Activated CD4-positive, alpha-beta T cell treated with anti-CD3 and anti-CD28 coated beads for 24 hours (primary cell): ENCODE results near the gene NPC1L1.
"Not testable (repeated sequence)": the region's sequence is repeated elsewhere in the genome, so short reads cannot be mapped to it uniquely, and the experiment has no call there.

Source experiments
- DNase-seq, 2 donors: peaks; one replicate each; pipeline ENCODE4 v3.0.0-alpha.2; 2020; ENCODE audit warnings: low read depth in 2 of 2

The NPC1L1 gene

DNA sequence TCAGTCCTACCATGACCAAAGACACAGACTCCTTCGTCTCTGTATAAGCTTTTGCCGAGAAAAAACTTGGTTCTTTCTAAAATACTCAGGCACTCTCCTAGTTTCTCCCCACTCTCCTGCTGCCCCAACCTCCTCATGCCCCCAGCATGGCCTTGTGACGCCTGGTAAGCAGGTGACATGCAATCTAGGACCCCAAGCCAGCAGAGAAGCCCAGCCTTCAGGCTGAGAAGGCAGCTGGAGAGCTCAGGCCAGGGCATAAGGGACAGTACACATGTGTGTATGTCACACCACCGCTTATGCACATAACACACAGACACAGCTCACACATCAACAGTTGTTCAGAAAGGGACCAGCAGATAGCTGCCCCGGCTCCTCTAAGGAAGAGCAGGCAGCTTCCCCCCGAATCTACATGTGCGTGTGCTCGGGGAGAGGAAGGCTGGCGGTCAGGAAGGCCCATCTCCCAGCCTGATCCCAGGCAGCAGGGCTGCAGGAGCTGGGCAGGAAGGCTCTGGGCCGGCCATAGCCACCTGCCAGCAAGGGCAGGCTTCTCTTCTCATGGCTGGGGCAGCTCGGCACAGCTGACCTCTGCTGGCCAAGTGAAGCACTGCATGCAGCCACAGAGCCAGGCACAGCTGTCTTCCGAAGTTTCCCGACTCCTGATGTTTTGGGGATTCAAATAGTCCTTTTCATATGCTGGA lies 24.1 kb upstream of the NPC1L1 start:
- peak in 1 of 2 donors; percentile 46 for DNase-seq

DNA sequence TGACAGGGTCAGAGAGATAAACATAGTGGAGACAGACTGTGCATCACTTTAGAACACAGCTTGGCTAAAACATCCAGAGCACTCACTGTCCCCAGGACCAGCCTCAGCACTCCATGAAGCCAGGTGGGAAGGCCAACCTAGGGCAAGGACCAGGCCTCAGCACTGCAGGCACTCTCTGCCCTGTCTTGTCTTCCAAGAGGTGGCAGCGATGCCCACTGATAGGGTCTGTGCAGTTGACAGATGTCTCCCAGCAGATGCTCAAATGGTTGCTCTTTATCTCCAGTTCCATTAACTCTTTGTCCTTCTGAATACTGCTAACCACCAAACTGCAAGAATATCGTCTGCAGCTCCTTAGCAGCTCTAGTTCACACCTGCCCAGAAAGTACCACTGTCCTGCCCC lies 23.5 kb upstream of the NPC1L1 start:
- no peak for DNase-seq

DNA sequence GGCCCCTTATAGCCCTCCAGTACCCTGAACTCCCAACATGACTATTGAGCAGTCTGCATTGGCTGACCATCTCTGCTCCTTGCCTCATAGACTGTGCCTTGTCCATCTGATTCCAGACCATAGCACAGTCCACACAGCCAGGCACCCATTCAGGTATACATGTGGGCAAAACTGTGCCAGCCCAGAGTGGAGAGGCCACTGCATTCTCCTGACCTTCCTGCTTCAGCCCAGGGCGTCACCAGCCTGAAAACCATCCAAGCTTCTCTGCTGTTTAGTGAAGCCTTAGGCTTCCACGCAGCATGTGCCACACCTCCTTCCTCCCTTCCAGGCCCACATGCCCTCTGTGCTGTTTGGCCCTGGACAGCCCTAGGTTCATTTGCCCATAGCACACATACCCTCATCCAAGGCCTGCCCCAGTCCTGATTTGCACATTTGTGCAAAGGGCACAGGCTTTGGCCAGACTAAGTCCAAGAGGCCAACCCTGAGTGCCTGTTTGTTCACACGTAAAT lies 22.1 kb upstream of the NPC1L1 start:
- no peak for DNase-seq

DNA sequence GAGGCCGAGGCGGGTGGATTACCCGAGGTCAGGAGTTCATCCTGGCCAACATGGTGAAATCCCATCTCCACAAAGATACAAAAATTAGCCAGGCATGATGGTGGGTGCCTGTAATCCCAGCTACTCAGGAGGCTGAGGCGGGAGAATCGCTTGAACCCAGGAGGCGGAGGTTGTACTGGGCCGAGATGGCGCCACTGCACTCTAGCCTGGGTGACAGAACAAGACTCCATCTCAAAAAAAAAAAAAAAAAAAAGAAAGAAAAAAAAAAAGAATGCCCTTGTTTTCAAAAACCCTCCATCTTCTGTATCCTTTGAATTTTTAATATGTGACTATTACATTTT lies 21.5 kb upstream of the NPC1L1 start:
- not testable (repeated sequence) for DNase-seq

DNA sequence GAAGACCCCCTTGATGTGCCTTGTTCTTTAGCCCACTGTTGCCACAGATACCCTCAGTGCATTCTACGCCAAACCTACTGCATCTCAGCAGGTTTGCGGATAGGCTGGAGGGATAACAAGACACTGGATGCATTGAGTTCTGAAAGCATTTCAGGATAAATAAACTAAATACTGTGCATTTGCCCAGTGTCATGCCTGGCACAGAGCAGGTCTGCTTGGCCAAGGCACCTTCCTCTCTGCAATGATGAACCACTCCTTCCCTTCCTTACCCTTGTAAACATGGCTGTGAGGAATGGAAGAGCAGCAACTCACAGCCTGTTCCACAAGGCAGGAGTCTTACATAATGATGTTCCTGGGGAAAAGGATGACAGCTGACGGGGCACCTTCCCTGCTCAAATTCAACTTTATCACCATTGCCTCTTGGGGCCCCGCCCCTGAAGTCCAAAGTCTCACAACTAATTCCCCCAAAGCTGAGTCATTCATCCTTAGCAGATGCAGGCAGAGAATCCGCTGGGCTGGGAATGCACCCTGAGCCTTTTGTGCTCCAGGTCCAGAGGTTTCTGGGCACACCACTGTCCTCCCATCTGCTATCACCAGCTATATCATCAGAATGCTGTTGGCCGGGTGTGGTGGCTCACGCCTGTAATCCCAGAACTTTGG lies 21.0 kb upstream of the NPC1L1 start:
- no peak for DNase-seq

DNA sequence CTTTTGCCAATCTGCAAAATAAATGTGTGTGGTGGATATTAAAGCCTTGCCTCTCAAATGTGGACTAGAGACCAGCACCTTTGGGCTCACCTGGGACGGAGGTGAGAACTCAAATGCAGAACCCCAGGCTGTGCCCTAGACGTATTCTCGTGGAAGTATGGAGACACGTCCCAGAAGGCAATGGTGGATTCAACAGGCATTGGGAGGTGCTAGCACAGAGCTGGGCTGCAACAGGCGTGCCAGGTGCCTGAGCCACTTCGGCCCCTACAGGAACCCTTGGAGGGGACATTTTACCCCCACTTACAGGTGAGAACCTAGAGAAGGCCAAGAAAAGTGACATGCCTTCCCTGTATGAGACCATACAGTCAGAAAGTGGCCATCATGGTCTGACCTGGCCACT lies 20.4 kb upstream of the NPC1L1 start:
- no peak for DNase-seq

DNA sequence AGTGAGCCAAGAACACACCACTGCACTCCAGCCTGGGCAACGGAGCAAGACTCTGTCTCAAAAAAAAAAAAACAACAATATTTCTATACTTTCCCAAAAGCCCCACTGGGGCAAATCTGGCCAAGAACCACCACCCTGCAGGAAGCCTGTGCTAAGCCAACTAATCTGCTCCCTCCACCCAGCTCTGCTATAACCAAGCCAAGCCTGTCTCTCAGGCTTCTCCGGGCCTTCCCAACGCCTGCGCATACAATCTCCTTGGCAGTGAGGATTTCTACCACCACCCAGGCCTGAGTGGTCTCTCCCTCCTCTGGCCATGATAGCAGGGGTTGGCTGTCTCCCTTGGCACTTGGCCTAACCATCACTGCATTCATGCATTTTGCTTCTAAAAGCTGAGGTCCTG lies 18.4 kb upstream of the NPC1L1 start:
- no peak for DNase-seq

DNA sequence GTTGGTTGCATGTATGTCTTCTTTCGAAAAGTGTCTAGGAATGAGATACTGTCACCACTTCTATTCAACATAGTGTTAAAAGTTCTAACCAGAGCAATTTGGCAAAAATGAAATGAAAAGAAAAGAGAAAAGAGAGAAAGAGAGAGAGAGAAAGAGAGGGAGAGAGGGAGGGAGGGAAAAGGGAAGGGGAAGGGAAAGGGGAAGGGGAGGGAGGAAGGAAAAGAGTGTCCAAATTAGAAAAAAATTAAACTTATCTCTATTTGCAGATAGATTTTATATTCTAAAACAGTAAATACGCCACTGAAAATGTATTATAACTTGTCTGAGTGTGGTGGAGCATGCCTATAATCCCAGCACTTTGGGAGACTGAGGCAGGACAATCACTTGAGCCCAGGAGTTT lies 16.4 kb upstream of the NPC1L1 start:
- DNase-seq = no peak

DNA sequence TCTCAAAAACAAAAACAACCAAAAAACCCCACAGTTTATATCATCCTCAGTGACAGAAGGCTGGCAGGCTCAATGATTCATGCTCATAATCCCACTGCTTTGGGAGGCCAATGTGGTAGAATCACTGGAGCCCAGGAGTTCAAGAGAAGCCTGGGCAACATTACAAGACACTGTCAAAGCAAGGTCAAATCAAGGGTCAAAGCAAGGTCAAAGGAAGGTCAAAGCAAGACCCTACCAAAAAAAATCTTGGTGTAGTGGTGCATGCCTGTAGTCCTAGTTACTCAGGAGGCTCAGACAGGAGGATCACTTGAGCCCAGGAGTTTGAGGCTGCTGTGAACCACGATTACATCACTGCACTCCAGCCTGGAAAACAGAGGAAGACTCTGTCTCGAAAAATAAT lies 14.2 kb upstream of the NPC1L1 start:
- no peak for DNase-seq

DNA sequence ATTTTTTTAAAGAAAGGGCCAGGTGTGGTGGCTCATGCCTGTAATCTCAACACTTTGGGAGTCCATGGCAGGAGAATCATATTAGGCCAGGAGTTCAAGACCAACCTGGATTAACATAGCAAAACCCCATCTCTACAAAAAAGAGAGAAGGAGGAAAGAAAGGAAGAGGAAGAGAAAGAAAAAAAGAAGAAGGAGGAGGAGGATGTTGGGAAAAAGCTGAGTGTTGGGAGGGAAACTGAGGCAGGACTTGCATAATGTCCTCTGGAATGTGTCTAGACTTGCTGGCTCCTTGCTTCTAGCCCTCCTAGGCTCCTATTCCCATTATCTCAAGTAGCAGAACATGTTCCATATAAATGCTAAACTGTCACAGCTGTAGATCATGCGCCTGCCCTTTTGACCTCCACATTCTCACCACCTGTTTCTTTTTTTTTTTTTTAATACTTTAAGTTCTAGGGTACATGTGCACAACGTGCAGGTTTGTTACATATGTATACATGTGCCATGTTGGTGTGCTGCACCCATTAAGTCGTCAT lies 11.4 kb upstream of the NPC1L1 start:
- not testable (repeated sequence) for DNase-seq

DNA sequence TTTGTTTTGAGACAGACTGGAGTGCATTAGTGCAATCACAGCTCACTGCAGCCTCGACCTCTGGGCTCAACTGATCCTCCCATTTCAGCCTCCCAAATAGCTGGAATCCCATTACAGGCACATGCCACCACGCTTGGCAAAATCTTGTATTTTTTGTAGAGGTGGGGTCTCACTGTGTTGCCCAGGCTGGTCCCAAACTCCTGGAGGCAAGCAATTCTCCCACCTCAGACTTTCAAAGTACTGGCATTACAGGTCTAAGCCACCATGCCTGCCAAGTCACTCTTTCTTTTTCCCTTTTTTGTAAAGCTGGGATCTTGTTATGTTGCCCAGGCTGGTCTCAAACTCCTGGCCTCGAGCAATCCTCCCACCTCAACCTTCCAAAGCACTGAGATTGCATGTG lies 8.3 kb upstream of the NPC1L1 start:
- DNase-seq = no peak

DNA sequence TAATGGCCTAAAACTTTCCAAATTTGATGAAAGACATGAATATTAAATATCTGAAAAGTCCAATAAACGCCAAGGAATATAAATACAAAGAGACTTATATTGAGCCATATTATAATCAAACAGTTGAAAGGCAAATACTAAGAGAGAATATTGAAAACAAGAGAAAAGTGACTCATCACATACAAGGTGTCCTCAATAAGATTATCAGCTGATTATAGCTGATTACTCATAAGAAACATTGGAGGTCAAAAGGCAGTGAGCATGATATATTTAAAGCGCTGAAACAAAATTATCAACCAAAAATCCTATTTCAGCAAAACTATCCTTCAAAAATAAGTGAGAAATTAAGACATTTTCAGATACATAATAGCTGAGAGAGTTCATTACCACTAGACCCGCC lies 7.8 kb upstream of the NPC1L1 start:
- no peak for DNase-seq

DNA sequence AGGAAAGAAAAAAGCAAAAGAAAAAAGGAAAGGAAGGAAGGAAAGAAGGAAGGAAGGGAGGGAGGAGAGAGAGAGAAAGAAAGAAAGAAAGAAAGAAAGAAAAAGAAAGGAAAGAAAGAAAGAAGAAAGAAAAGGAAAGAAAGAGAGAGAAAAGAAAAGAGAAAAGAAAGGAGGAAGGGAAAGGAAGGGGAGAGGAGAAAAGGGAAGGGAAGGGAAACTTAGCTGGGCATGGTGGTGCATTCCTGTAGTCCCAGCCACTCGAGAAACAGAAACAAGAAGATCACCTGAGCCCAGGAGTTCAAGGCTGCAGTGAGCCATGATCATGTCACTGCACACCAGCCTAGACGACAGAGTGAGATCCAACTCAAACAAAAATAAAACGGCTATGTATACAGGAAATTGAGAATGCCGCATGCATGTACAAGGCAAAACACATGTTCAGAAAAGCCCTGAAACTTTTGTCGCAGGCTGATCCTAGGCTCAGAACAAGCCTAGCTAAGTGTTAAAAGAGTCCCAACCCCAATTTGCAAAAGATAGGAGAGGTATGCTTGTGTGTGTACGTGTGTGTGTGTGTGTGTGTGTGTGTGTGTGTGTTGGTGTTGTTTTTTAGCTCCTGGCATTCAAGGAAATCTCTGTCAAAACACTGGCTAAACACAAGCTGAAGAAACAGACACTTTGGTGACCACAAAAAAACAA lies 6.6 kb upstream of the NPC1L1 start:
- no peak for DNase-seq

DNA sequence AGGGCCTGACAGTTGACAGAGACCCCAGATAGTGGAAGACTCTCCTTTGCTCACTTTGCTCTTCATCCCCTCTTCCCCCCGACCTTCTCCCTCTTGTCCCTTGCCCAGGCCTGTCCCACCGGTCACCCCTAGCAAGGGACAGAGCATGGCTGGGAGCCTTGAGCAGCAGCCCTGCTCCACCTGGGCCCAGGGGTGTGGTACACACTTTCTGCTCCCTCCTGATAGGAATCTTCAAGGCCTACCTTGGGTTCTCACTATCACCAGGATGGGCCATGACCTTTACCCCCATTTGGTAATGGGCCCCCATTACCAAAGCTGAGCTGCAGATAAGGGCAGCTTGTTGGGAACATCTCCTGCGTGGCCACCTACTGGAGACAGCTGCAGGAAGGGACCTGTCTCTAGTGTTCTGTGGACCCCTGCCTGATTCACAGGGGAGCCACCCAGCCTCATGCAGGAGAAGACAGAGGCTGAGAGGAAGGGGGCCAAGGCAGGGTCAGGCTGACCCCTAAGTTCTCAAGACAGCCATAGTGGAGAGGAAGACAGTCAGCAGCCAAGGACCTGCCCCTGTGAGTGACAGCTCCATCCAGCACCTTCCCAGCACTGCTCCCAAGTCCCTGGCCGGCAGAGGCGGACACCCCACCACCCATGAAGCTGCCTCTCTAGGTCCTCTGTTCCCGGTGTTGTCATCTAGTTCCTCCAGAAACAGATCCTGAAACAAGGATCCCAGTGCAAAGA lies 913 bp upstream of the NPC1L1 start:
- DNase-seq = no peak

DNA sequence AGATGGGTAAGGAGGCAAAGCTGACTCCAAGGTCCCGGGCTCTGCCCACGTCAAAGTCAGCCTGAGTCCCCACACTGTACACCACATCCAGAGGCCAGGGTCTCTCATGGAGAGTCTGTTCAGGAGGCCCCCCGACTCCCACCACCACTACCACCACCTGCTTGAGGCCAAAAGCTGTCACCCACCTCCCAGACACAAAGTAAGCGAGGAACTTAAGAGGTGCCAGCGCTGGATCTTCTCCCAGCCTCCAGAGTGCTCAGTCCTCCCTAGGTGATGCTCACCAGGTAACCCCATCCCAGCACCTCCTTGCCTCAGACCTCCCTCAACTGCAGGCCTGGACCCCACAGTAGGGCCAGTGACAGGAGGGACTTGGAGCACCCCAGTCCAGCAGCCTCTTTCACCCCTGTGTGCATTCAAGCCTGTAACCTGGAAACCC lies 520 bp downstream of the NPC1L1 start:
- DNase-seq = no peak

DNA sequence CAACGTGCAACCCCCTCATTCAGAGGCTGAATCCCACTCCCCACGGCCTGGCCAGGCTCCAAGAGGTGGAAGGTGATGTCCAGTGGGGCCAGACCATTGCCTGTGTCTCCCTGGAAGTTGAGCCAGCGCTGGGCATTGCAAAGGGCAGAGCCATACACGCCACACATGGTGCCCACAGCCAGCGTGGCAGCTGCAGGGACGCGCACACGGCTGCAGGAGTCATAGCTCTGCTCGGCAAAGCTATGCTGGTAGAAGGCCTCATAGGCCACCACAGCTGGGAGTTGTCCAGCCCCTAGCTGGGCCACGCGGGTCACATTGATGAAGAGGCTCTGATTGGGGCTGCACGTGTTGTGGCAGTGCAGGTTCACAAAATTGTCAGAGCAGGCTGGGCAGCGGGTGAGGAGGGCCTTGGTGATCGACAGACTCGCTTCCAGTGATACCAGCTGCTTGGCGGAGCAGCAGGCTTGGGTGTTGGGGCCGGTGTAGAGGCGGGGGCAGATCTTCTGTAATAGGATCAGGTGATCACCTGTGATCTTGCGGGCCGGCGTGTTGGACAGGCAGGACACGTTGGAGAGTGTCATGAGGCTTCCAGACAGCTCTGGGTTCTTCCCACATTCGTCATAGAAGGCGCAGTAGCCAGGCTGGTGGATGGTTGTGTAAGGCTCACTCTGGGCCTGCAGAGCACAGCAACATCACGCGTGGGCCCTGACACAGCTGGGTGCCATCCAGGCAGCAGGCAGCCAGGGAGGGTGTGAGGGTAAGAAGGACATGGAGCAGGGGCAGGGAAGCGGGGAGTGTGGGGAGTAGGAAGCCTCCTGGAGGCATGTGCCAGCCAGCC lies 1.2 kb downstream of the NPC1L1 start:
- DNase-seq = no peak

DNA sequence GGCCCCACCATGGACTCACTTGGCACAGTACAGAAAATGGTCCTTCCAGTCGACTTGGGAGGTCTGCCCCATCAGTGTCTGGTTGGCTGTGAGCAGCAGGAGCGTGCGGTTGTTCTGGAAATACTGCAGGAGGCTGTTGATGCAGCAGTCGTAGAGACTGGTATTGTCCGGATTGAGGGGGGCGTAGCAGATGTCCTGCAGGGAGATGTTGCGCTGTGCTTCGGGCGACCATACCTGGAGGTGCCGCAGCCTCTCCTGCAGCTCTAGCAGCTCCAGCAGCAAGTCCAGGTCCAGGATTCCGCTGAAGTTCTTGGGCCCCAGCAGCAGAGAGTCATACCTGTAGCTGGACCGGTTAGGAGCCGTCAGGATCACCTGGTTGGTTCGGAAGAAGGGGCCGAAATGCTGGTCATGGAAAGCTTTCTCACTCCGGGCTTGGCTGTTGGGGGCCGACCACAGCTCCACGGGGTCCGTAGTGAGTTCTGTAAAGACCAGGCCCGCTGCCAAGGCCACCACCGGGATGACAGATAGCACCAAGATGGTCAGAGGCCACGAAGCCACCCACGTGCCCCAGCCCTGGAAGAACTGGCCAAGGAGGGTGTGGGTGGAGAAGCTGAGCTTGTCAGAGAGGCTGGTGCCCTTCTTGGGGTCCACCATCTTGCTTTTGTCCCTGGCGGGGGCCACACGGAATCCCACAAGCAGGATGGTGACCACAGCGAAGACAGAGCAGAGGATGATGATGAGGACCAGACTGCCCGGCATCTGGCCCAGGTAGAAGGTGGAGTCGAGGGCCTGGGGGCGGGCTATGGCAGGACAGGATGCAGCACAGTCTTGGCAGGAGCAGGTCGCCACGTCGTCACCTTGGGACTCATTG lies 2.1 kb downstream of the NPC1L1 start:
- no peak for DNase-seq

DNA sequence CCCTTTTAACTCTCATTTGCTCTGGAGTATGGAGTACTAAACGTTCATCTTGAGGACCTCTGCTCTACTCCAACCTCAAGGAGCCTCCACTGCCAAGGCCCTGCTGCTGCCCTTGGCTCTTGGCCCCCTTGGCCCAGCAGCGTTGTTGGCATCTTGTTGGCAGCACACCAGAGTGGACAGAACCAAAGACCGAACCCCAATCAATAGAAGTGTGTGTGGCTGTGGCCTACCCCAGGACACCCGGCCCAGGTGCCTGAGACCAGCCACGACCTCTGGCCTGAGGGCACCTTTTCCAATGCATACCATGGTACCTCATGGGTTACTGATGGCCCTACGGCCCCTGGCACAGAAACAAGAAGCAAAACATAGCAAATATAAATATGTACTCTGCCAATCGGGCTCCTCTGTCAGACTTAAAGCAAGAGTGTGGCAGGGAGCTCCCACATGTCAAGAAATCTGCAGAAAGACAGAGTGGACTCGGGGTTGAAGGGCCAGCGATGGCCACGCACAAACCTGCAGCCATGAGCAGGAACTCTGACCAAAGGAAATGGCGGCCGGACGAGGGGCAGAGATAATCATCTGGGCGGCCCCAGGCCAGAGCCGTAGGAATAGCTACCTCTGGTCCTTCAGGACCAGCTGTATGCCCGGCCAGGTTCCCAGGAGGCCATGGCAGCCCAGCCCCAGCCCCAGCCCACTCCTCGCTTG lies 2.9 kb downstream of the NPC1L1 start:
- DNase-seq = no peak

DNA sequence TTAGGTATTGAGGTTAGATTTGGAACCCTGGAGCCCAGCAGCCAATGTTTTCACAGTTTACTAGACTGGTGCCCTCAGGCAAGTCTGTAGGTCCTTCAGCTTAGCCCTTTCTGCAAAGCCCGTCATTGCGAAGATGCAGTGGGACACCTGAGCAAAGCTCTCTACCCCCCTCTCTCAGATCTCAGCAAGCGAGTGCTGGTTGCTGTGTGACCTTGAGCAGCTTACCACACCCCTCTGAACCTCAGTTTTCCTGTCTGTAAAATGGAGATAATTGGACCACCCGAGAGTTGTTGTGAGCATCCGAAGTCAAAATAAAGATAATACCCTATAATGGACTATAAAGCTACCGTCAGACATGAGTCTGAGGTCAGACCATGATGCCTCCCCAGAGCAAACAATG lies 3.7 kb downstream of the NPC1L1 start:
- no peak for DNase-seq

DNA sequence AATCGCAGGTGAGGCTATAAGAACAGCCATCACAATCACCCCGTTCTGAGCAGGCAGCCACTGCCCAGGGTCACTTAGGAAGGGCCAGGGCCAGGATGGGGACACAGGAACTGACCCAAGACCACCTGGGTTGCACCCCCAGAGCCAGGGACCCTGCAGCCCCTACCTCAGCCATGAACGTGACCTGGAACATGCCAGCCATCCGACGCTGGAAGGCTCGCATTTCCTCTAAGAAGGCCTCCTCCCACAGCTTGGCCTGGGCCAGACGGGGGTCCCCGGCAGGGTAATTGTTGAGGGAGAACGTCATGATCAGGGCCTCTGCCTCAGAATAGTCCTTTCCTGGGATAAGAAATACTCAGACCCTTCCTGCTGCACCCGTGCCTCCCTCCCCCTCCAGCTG lies 5.0 kb downstream of the NPC1L1 start:
- DNase-seq = no peak
